Stimulated activated CD8-positive, alpha-beta memory T cell treated with anti-CD3 and anti-CD28 coated beads, Interleukin-15, amount 100 ng/mL, for 1 hour (primary cell): ENCODE measurements around the gene FAM13B.

Experiments
- DNase-seq: peaks from one replicate; pipeline ENCODE4 v3.0.0-alpha.2; 2020; ENCODE audit warnings: low read depth

Gene FAM13B

DNA sequence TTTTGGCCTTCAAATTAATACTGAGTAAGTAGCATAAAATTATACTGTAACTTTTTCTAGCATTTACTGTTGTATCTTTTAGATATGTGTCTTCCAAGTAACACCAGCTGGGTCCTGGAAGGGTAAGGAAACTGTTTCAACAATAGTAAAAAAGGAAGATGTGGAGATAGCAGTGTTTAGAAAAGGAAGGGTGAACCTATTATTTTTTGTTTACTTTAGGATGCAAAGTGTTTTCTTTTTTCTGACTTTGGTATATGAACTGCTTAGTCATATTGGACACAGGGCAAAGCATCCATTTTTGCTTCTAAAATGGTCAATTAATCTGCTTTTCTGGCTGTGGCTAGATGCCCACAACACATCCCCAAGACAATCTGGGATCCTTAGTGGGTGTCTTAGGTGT, 138.3 kb downstream of the FAM13B start:
- DNase-seq: no peak

- no peak for DNase-seq
Observed at GRCh38 chr5:137891849-137892248, 141.0 kb downstream of the FAM13B start.

- DNase-seq: no peak
Observed at GRCh38 chr5:137890845-137891244, 142.0 kb downstream of the FAM13B start.

DNA sequence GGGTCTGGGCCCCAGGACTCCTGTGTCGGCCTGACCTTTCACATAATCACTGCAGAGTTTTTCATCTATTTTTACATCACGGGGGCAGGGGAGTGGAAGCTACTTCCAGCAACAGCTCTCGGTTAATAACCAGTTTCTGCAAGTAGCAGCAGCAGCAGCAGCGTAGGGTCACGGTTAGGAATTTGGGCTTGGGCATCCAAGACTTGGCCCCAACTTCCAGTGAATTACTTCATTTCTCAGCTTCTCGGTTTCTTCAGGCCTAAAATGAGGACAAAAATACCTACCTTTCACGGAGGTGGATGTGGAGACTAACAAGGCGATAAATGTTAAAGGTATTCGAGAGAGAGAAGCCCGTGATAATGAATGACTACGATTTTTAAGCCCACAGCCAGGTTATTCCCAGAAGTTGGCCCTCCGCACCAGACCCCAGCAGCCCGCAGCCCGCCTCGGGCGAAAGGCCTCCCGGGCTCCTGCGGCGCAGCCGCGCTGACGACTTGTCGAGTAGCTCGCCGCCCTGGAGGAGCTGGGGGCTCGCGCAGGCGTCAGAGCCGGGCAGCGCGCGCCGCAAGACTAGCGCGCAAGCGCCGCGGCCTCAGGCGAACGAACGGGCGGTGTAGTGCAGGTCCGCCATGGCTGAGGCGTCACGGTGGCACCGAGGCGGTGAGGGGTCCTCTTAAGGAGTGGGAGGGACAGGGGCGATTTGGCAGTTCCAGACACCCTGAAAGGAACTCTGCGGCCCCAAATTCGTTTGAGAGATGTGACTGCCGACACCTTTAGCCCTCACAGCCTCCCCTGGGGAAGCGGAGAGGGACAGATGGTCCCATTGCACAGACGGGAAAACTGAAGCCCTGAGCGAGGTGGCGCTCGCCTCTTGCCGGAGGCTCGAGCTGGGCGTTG, 143.8 kb downstream of the FAM13B start, which contains the start of gene PKD2L2:
PKD2L2 (plus strand) TSS at position 595 of the 897 bp plus-strand sequence; CDS start at position 630, 35 bp downstream.
- peak; percentile 55 for DNase-seq

GRCh38 chr5:137888466-137888862, 144.4 kb downstream of the FAM13B start:
- DNase-seq: no peak
